ENCODE results near the gene DKKL1. TPM values are rescaled to one million over a fixed set of nuclear protein-coding genes. Genes with fewer than 3 reads are reported as not detected.

Gene DKKL1
- total and polyA plus RNA-seq, 12 donors, result 0.20 to 0.54 (median 0.24) TPM; not detected in 8

- H3K27me3 ChIP-seq, result no peaks in the 10 kb centered on the region
- WGBS, 2 donors, result 8 to 9% methylated on average over 46 to 47 of the region's 47 CpGs
- ATAC-seq, result peak; percentile 94 to 97 (median 96)
- intact Hi-C loops (cut with DNase I), result loop anchor here in 1 of 10 donors (2.0 kb wide), 1 partner anchor 23 kb away; the partner anchor contains the start of genes DKKL1 and TEAD2
- H3K36me3 ChIP-seq, result peaks cover 0 to 71% (median 29%) of the 10 kb centered on the region in 9 donors
- peak overlapping the region; percentile 0 to 88 (median 80) for H3K27ac ChIP-seq
- no peak for TF ChIP-seq CTCF (IDR thresholded peaks at IDR 0.05)
- H3K9me3 ChIP-seq, result no peaks in the 10 kb centered on the region
- H3K4me1 ChIP-seq, result peaks cover 2 to 45% (median 27%) of the 10 kb centered on the region in 9 donors
- H3K4me3 ChIP-seq, result peak overlapping the region in 9 of 10 donors; percentile 27 to 63 (median 45)
- DNase-seq, result peak; percentile 88 to 91
These were observed 24.2 kb upstream of the DKKL1 start for GRCh38 chr19:49339301-49340068.

GRCh38 chr19:49340069-49340864 lies 23.4 kb upstream of the DKKL1 start:
- H3K4me1 ChIP-seq, result peaks cover 2 to 37% (median 27%) of the 10 kb centered on the region in 9 donors
- intact Hi-C loops (cut with DNase I), result no loop called here
- peak; percentile 18 to 75 (median 46) for ATAC-seq
- peak overlapping the region in 9 of 10 donors; percentile 27 to 63 (median 45) for H3K4me3 ChIP-seq
- no peaks in the 10 kb centered on the region for H3K9me3 ChIP-seq
- H3K27me3 ChIP-seq, result no peaks in the 10 kb centered on the region
- peaks cover 0 to 79% (median 35%) of the 10 kb centered on the region in 9 donors for H3K36me3 ChIP-seq
- DNase-seq, result peak; percentile 81 to 82
- 24 to 31% methylated on average over 36 of the region's 36 CpGs for WGBS, 2 donors
- peak overlapping the region; percentile 0 to 88 (median 80) for H3K27ac ChIP-seq
- no peak for TF ChIP-seq CTCF (IDR thresholded peaks at IDR 0.05)

- Histone ChIP-seq H3K27me3 (no peaks in the 10 kb centered on the region), H3K9me3 (no peaks in the 10 kb centered on the region), H3K4me3 (peak overlapping the region in 1 of 10 donors; percentile 52), H3K27ac (peak overlapping the region in 8 of 10 donors; percentile 26 to 88 (median 78)), H3K36me3 (peaks cover 0 to 87% (median 40%) of the 10 kb centered on the region in 9 donors), H3K4me1 (peaks cover 2 to 35% (median 27%) of the 10 kb centered on the region in 9 donors)
- WGBS, 2 donors, result 95% methylated on average over 11 of the region's 11 CpGs
- DNase-seq (no peak), ATAC-seq (no peak)
- intact Hi-C loops (cut with DNase I), result no loop called here
- no peak for TF ChIP-seq CTCF (IDR thresholded peaks at IDR 0.05)
These were observed 22.6 kb upstream of the DKKL1 start for GRCh38 chr19:49340865-49341718.
